DMS114 treated with DMSO at 0.1 percent for 48 hours (cell line): Measurements from ENCODE around the gene RFK.

Experiments used
- DNase-seq: peaks from one replicate; lab custom pipeline; 2025; ENCODE audit not compliant: unreplicated experiment; lab: John Stamatoyannopoulos, UW

The RFK gene

GRCh38 chr9:76412638-76413037 lies 18.4 kb upstream of the RFK start:
- DNase-seq: no peak

- DNase-seq: no peak
Observed at GRCh38 chr9:76405868-76406267, 11.6 kb upstream of the RFK start.

- no peak for DNase-seq
Observed at GRCh38 chr9:76405340-76405739, 11.1 kb upstream of the RFK start.

- no peak for DNase-seq
Observed at GRCh38 chr9:76404401-76404800, 10.2 kb upstream of the RFK start.

- DNase-seq: peak; percentile 3
Observed at GRCh38 chr9:76403352-76403751, 9.1 kb upstream of the RFK start.

- no peak for DNase-seq
Observed at GRCh38 chr9:76401580-76402354, 7.5 kb upstream of the RFK start.

GRCh38 chr9:76401176-76401575 lies 7.0 kb upstream of the RFK start:
- no peak for DNase-seq

- no peak for DNase-seq
Observed at GRCh38 chr9:76400534-76401096, 6.4 kb upstream of the RFK start.

- no peak for DNase-seq
Observed at GRCh38 chr9:76399856-76400255, 5.6 kb upstream of the RFK start.

GRCh38 chr9:76396597-76396996 lies 2.4 kb upstream of the RFK start:
- no peak for DNase-seq

- DNase-seq: no peak
Observed at GRCh38 chr9:76396144-76396543, 1.9 kb upstream of the RFK start.

- no peak for DNase-seq
Observed at GRCh38 chr9:76395381-76395780, 1.2 kb upstream of the RFK start.

- peak; percentile 44 for DNase-seq
Observed at GRCh38 chr9:76394960-76395252, 680 bp upstream of the RFK start.

GRCh38 chr9:76390656-76391055 lies 3.6 kb downstream of the RFK start:
- no peak for DNase-seq

- DNase-seq: no peak
Observed at GRCh38 chr9:76379494-76379893, 14.7 kb downstream of the RFK start.

- DNase-seq: no peak
Observed at GRCh38 chr9:76378367-76379073, 15.7 kb downstream of the RFK start.

GRCh38 chr9:76377791-76378190 lies 16.4 kb downstream of the RFK start:
- no peak for DNase-seq

GRCh38 chr9:76374783-76375559 lies 19.3 kb downstream of the RFK start:
- no peak for DNase-seq

- no peak for DNase-seq
Observed at GRCh38 chr9:76373784-76374474, 20.3 kb downstream of the RFK start.

- DNase-seq: no peak
Observed at GRCh38 chr9:76373173-76373783, 20.9 kb downstream of the RFK start.

- DNase-seq: no peak
Observed at GRCh38 chr9:76372336-76372735, 21.9 kb downstream of the RFK start.
